Mucosa of gallbladder (tissue), 1 donor: ENCODE results near the gene MARCKSL1. TPM values are rescaled to one million over a fixed set of nuclear protein-coding genes. Genes with fewer than 3 reads are reported as not detected.
"Not testable (repeated sequence)": the region's sequence is repeated elsewhere in the genome, so short reads cannot be mapped to it uniquely, and the experiment has no call there.

Experiments
- DNase-seq: peaks from one replicate; pipeline ENCODE4 v3.0.0-alpha.2; 2020; ENCODE audit warnings: low spot score
- total RNA-seq: library from RNA; stranded (reverse); gene quantifications from one replicate; pipeline ENCODE4 v1.2.1, GENCODE V29; 2021
- donor health status: DM: no; HTN: no; CAD: no.

Gene MARCKSL1
- total RNA-seq, 1 donor from 2014 or later, result 303 TPM

DNA sequence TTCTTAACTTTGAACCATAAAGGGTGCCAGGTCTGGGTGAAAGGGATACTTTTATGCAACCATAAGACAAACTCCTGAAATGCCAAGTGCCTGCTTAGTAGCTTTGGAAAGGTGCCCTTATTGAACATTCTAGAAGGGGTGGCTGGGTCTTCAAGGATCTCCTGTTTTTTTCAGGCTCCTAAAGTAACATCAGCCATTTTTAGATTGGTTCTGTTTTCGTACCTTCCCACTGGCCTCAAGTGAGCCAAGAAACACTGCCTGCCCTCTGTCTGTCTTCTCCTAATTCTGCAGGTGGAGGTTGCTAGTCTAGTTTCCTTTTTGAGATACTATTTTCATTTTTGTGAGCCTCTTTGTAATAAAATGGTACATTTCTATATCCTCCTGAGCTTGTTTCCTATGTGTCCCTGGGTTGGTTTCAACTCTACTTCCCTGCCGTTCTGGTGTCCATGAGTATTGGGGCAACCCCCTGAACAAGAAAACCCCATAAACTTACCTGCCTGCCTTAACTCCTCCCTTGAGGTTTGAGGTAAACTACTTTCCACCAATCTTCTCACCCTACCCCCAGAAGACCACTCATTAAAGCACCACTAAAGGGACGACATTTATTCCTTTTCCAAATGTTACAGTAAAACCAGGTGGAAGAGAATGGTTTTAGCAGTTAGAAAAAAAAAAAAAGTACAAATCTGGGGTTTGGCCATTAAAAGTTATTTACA is 2.6 kb downstream of the MARCKSL1 start:
- DNase-seq, result no peak

DNA sequence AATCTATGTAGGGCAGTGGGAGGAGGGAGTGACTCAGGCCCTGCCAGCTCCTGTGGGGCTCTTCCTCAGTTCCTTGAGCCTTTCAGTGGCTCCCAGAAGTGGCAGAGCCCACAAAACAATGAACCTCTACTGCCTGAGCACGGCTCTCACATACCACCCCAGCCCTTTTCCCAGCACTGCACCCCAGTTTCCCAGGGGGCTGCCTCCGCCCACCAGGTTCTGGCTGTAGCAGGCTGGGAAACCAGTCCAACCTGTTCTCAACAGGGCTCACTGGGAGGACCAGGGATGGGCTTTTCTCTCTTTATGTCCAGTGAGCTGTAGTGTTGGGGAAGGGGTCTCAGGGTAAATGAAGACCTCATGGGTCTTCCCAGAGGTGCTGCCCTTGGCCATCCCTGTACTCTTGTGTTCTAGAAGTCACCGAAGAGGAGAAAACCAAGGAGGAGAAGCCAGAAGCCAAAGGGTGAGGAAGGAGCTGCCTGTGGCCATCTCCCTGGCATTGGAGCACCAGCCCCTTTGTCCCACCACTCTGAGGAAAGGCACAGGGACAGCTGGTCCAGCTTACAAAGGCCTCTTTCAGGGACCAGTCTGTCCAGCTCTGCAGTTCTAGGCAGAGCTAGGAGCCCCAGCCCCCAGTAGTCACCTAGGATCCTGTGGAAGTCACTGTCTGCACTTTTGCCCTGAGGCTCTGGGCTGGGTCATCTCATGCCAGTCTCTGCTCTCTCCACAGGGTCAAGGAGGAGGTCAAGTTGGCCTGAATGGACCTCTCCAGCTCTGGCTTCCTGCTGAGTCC is 3.5 kb downstream of the MARCKSL1 start:
- no peak for DNase-seq

DNA sequence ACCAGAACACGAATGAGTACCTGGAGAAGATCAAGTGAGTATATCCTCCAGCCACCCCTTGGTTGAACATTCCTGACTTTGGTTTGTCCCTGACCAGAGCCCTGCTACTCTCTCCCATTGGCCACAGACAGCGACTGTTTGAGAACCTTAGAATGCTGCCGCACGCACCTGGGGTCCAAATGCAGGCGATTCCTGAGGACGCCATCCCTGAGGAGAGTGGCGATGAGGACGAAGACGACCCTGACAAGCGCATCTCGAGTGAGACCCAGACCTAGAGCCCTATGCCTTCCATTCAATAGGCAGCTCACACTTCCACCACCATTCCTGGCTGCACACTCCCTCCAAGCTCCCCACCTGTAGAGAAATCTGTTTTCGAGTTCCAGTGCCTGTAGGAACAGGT is 4.5 kb downstream of the MARCKSL1 start:
- DNase-seq, result no peak

DNA sequence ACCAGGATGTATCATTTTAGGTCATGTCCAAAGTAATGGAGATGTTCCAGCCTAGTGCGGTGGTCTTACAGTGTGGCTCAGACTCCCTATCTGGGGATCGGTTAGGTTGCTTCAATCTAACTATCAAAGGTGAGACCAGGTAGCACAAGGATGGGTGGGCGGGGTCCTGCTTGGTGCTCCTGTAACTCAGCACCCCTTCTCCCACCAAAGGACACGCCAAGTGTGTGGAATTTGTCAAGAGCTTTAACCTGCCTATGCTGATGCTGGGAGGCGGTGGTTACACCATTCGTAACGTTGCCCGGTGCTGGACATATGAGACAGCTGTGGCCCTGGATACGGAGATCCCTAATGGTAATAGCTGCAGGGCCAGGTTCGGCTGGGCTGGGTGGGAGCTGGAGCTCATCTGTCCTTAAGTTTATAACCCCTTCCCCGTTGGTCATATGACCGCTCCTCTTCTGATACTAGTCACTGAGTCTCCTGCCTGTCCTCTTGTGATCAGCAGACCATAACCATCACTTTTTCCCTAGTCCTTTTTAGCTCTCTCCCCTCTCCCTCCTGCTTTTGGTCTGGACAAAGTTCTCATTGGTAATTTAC is 5.4 kb downstream of the MARCKSL1 start:
- DNase-seq, result no peak

DNA sequence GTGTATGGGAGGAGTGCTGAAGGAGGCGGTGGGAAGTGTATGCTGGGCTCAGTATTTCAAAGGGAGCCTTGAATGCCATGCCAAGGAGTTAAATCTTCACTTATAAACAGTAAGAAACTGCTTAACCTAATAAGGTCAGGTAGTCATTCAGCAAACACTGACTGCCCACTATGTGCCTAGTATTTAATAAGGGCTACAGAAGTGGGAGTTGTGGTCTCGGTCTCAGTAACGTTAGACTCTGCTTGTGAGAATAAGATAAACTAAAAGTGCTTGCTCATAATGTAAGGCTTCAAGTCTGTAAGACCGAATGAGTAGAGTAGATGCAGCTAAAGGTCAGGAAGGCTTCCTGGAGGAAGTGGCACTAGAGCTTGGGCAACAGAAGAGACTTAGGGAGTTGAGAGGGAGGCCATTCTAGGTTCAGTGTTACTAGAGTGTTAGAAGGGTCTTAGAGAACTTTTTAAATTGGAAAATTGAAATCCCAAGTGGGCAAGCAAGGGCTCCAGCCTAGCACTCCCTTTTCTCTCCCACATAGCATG is 6.0 kb downstream of the MARCKSL1 start:
- no peak for DNase-seq

DNA sequence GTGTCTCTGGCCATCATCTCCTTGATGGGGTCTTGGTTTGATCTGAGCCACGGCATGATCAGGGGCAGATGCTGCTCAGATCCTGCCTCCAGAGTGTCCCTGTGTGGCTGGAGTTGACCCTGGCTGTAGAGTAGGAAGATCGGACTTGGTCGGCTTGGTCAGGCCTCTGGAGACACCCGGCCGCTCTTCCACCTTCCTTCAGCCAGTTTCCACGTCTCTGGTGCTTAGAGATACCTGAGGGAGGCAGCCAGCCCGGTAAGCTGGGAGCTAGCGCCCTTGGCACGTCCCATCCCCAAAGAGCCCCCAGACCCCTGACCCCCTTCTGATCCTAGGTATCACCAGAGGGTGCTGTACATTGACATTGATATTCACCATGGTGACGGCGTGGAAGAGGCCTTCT is 8.8 kb downstream of the MARCKSL1 start:
- DNase-seq, result no peak

DNA sequence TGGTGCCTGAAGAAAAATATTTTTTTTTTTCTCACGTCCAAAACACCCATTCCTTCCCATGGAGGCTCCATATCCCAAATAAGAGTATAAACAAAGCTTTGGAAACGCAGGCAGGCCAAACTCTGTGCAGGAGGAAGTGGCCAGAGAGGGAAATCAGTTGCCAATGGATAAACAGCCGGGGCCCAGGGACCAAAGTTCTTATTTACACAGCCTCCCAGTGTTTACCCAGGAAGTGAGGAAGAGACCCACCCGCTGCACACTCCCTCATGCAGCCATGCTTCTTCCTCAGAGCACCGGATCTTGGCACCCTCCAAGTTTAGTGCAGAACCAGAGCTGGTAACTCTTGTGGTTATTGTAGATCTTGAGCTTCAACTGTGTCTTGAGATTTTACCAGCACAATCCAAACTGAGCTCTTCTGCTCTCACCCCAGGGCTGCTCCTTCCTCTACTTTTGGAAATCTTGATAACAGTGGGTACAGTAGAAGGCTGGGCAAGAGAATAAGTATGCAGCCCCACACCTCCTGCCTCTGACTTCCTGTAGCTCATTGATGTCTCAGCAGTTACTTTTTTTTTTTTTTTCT is 14.2 kb downstream of the MARCKSL1 start:
- peak; percentile 87 for DNase-seq

DNA sequence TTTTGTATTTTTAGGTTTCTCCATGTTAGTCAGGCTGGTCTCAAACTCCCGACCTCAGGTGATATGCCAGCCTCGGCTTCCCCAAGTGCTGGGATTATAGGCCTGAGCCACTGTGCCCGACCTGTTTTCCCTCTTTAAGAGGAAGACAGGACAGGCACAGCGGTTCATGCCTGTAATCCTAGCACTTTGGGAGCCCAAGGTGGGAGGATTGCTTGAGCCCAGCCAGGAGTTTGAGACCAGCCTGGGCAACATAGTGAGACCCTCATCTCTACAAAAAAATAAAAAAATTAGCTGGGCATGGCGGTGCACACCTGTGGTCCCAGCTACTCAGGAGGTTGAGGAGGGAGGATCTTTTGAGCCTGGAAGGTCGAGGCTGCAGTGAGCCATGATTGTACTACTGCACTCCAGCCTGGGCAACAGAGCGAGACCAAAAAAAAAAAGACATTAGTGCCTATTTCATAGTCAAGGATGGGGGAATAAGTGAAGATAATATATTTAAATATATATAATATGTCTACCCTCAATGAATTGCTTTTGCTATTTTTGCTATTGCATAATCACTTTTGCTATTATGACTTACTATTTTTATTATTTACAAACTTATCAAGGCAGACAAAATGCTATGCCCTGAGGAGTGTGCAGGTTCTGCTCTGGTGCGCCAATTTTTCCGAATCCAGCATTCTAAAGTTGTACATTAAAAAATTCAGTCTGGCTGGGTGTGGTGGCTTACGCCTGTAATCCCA is 17.7 kb downstream of the MARCKSL1 start:
- DNase-seq, result no peak

DNA sequence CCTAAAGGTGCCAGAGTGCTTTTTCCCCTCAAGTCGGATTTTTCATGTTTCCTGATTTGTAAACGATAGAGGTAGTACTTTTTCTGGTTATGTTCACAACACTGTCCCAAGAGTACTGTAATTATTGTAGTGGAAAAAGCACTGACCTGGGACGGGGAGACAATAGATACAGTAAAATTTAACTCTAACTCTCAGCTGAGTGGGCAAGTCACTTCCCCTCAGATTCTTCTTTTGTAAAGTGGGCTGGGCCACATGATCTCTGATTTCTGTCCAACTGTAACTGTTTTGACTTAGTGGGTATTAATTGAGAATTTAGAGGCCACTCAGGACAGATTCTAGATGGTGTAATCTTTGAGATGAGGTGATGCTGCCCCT is 19.1 kb downstream of the MARCKSL1 start:
- no peak for DNase-seq

DNA sequence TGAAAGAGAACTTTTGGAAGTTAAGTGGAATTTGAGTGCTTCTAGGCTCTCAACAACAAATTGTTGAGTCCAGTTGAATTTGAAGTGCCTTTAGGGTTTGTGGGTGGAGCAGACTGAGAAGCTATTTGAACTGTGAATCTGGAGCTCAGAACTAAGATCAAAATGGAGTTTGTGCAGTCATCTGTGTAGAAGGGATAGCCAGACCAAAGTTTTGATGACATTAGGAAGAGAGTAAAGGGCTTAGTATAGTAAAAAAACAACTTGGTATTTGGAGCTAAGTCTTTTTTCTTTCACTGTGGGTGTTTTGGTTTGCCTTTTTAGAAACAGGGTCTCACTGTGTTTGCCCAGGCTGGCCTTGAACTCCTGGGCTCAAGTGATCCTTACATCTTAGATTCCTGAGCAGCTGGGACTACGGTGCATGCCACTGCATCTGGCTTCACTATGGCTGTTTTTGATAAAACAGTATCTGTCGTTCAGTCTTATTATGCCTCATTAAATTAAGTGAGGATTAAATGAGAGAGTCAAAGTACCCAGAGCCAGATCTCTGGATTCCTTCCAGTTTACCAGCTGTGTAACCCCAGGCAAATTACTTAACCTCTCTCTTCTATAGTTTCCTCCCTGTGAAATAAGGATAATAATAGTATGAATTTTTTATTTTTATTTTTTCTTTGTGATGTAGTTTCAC is 24.2 kb downstream of the MARCKSL1 start:
- no peak for DNase-seq

DNA sequence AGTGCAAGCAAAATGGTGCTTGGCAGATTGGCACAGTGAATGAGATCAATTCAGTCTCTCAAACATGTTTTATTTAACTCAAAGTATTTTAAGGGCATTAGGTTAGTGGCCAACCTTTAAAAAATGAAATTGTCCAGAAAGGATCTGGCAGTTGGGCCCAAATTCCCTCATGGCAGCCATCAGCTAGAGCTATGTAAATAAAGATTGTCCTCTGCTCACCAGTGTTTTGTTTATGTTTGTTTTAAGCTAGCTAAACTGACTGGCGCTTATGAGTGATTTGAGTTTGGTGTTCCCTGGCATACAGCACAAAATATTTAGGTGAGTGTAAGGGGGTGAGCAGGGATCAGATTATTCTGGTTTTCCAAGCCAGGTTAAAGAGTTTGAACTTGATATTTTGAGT is 26.1 kb downstream of the MARCKSL1 start:
- no peak for DNase-seq

DNA sequence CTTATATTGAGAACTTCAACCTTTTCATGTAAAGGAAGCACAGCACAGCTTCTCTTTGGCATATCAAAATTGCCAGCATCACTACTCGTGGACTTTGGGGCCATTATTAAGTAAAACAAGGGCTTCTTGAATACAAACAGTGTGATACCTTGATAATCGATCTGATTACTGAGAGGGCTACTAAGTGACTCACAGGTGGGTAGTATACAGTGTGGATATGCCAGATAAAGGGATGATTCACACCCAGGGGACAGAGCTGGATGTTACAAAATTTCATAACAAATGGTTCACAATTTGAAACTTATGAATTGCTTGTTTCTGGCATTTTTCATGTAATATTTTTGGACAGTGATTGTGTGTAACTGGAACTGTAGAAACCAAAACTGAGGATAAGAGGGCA is 28.7 kb downstream of the MARCKSL1 start:
- no peak for DNase-seq

DNA sequence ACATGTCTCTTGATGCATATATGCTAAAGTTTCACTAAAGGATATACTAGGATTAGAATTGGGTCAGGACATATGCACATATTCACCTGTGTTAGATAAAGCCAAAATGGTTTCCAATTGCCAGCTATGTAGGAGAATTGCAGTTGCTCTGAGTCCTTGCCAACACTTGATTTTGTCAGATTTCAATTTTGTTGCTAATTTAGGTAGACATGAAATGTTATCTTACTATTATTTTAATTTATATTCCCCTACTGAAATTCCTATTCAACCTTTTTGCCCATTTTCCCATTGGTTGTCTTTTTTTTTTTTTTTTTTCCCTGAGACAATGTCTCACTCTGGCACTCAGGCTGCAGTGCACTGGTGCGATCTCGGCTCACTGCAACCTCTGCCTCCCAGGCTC is 30.7 kb downstream of the MARCKSL1 start:
- DNase-seq, result no peak

DNA sequence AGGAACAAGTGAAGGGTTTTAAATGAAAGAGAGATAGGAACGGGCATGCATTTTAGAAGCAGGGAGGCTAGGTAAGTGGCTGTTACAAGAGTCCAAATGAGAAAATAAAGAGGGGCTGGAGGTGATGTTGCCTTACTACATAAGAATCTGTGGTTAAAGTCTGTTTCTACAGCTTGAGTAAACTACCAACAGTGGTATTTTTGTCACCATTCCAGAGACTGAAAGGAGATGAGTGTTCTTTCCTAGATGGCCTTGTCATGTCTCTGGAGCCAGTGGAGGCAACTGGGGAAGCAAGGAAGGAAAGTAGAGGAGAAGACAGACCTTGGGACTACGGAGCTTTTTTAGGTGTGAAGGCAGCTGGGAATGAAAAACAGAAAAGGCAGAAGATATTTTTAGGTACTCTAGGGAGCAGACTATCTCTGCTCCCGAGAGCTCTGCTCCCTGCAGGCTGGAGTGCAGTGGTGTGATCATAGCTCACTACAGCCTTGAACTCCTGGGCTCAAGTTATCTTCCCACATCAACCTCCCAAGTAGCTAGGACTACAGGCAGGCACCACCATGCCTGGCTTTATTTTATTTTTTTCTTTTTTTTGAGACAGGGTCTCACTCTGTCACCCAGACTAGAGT is 31.9 kb downstream of the MARCKSL1 start:
- no peak for DNase-seq

DNA sequence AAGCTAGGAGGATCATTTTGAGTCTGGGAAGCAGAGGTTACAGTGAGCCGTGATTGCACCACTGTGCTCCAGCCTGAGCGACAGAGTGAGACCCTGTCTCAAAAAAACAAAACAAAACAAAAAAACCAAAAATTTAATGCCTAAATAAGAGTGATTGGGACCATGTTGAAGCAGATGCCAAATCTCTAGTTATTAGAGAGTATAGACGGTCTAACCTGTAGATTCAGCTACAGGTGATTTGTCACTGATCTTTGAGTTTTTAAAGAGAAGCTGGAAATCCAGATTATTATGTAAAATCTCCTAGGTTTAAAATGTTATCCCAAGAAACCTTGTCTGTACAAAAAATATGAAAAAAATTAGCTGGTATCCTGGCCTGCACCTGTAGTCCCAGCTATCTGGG is 32.7 kb downstream of the MARCKSL1 start:
- no peak for DNase-seq

DNA sequence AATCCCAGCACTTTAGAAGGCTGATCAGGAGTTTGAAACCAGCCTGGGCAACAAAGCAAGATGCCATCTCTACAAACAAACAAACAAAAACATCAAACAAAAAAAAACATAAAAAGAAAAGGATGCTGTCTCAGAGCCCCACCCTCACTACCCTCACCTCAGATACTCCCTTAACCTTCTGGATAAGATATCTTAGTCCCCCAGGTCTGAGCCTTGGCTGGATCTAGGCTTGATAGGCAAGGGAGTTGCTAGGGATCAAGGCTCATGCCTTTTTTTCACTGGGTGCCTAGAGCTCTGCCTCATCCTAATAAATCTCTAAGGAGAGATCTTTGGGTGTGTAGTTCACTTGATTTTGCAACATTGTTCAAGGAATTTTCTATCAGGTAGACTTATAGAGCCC is 36.7 kb downstream of the MARCKSL1 start:
- DNase-seq, result no peak

DNA sequence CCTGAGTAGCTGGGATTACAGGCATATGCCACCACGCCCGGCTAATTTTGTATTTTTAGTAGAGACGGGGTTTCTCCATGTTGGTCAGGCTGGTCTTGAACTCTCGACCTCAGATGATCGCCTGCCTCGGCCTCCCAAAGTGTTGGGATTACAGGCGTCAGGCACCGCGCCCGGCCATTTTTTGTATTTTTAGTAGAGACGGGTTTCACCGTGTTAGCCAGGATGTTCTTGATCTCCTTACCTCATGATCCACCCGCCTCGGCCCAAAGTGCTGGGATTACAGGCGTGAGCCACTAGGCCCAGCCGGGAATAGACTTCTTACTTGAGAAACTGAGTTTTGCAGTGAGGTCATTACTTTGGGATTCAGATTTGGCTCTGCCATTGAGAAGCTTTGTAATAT is 37.8 kb downstream of the MARCKSL1 start:
- DNase-seq, result not testable (repeated sequence)

DNA sequence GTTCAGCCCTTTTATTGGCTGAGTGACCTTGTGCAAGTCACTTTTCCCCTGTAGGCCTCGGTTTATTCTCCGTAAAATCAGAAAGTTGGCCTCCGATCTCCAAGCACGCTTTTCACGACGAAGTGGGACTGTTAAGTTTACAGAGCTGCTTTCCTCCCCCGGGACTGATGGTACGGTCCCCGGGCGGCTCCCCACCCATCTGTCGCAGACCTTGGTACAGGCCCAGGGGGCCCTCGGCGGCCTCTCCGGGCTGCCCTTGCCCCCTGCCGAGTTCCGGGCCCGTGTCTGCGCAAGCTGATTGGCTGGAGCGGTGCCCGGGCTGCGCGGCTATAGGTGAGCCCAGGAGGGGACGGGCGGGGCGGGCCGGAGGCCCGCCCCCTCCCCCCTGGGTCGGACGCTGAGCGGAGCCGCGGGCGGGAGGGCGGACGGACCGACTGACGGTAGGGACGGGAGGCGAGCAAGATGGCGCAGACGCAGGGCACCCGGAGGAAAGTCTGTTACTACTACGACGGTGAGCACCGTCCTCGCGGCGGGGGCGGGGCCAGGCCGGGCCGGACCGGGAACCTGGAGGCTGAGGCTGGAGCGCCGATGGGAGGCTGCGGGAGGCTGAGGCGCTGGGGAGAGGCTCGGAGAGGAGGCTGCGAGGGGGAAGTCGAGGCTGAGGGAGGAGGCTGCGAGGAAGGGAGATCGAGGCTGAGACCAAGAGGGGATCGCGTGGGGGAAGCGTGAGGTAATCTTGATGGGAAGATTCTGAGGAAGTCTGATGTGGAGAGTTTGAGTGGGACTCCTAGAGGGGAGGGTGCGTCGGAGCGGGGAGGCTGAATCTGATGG is 44.1 kb downstream of the MARCKSL1 start, which contains the start of gene HDAC1:
Gene HDAC1 (plus strand): TSS at position 376 of the 831 bp plus-strand sequence. CDS start 87 bp downstream, at position 463.
- peak; percentile 97 for DNase-seq

DNA sequence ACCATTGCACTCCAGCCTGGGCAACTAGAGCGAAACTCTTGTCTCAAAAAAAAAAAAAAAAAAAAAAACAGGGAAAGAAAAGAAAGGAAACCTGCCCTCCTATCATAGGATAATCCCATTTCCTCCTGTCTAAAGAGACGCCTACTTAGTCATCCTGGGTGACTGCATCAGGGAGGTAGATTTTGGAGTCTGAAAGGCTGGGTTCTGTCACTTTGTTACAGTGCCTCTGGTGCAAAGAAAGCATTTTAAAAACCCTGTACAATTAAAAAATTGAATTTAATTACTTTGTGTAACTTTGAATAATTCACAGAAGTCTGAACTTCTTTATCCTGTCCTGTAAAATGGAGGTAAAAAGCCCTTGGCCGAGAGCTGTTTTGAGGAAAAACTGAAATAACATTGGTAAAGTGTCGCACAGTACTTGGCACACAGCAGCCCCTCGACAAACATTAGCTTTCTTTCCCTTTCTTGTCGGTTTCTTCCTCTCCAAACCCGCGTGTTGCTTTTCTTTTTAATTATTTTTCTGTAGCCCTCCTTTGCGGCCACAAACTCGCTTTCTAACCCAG is 44.8 kb downstream of the MARCKSL1 start:
- DNase-seq, result no peak
